GM23338 (cell line): Measurements from ENCODE around the gene VHLL. TPM values are rescaled to one million over a fixed set of nuclear protein-coding genes. Genes with fewer than 3 reads are reported as not detected.

Source experiments
- ATAC-seq: fragments of 200-7000 bp; cut with Tn5 transposase; 3 replicates; pipeline ENCODE4 v1.9.1; 2020
- DNase-seq: peaks from one replicate; pipeline ENCODE4 v3.0.0-alpha.2; 2015; ENCODE audit warnings: low spot score
- H2AFZ ChIP-seq: fragments of 200-600 bp; sonication (generic); 2 replicates; pipeline ENCODE4 v1.8.0; 2016; ENCODE audit warnings: antibody characterized with exemption, mild to moderate bottlenecking, moderate library complexity
- H3F3A ChIP-seq: fragments of 200-600 bp; sonication (generic); replicated peaks from 2 replicates; pipeline ENCODE4 v1.8.0; 2017; ENCODE audit warnings: antibody characterized with exemption, mixed run types, low read depth
- H3K27ac ChIP-seq: fragments of 200-600 bp; sonication (generic); 2 replicates; pipeline ENCODE4 v1.6.1; 2016; ENCODE audit warnings: low read depth
- H3K27me3 ChIP-seq: fragments of 200-600 bp; sonication (generic); 2 replicates; pipeline ENCODE4 v1.8.0; 2016; ENCODE audit warnings: mild to moderate bottlenecking, mixed run types, moderate library complexity; ENCODE audit not compliant: insufficient read depth
- H3K36me3 ChIP-seq: fragments of 200-600 bp; sonication (generic); 2 replicates; pipeline ENCODE4 v1.8.0; 2016; ENCODE audit warnings: mild to moderate bottlenecking; ENCODE audit not compliant: insufficient read depth
- H3K4me1 ChIP-seq: fragments of 200-600 bp; sonication (generic); 2 replicates; pipeline ENCODE4 v1.8.0; 2016; ENCODE audit warnings: mild to moderate bottlenecking, moderate library complexity; ENCODE audit not compliant: insufficient read depth
- H3K4me2 ChIP-seq: fragments of 200-600 bp; sonication (generic); 2 replicates; pipeline ENCODE4 v1.7.1; 2017; ENCODE audit warnings: mixed run types
- H3K4me3 ChIP-seq: fragments of 200-600 bp; sonication (generic); 2 replicates; pipeline ENCODE4 v1.6.1; 2016; ENCODE audit warnings: mixed run types
- H3K79me2 ChIP-seq: fragments of 200-600 bp; sonication (generic); replicated peaks from 2 replicates; pipeline ENCODE4 v1.8.0; 2017; ENCODE audit warnings: mild to moderate bottlenecking; ENCODE audit not compliant: insufficient read depth
- H3K9me2 ChIP-seq: fragments of 200-600 bp; sonication (generic); 2 replicates; pipeline ENCODE4 v1.8.0; 2017; ENCODE audit not compliant: insufficient read depth
- H4K20me1 ChIP-seq: fragments of 200-600 bp; sonication (generic); replicated peaks from 2 replicates; pipeline ENCODE4 v1.8.0; 2017; ENCODE audit warnings: mild to moderate bottlenecking; ENCODE audit not compliant: insufficient read depth
- H3K27ac Mint-ChIP-seq: 2 replicates; pipeline ENCODE4 v1.8.0; 2020; ENCODE audit warnings: inconsistent platforms, mild to moderate bottlenecking, moderate library complexity, mixed read lengths
- H3K27me3 Mint-ChIP-seq: 3 replicates; pipeline ENCODE4 v1.8.0; 2022; ENCODE audit warnings: low read depth, mild to moderate bottlenecking, moderate library complexity, mixed read lengths, inconsistent platforms; ENCODE audit not compliant: insufficient read depth, poor library complexity
- H3K36me3 Mint-ChIP-seq: 3 replicates; pipeline ENCODE4 v1.8.0; 2021; ENCODE audit warnings: low read depth, mild to moderate bottlenecking, inconsistent platforms, moderate library complexity, mixed read lengths
- H3K4me1 Mint-ChIP-seq: 3 replicates; pipeline ENCODE4 v1.8.0; 2020; ENCODE audit warnings: mild to moderate bottlenecking, inconsistent platforms, mixed read lengths
- H3K4me3 Mint-ChIP-seq: 3 replicates; pipeline ENCODE4 v1.8.0; 2021; ENCODE audit warnings: moderate library complexity, mild to moderate bottlenecking, inconsistent platforms, mixed read lengths
- H3K9me3 Mint-ChIP-seq: 3 replicates; pipeline ENCODE4 v1.8.0; 2020; ENCODE audit warnings: moderate library complexity, mild to moderate bottlenecking, inconsistent platforms, mixed read lengths
- CREB1 ChIP-seq: fragments of 250-450 bp; sonication (Bioruptor Pico); IDR thresholded peaks from 2 replicates; pipeline ENCODE4 v1.5.0; 2020; ENCODE audit warnings: low read depth, mild to moderate bottlenecking, moderate library complexity
- ETS1 ChIP-seq: IDR thresholded peaks from 2 replicates; pipeline ENCODE4 v1.6.1; 2016; ENCODE audit warnings: antibody characterized with exemption
- EZH2 ChIP-seq: fragments of 200-600 bp; sonication (generic); IDR thresholded peaks from one replicate; pipeline ENCODE4 v1.8.0; 2017; ENCODE audit warnings: antibody characterized with exemption, mild to moderate bottlenecking, low read depth; ENCODE audit not compliant: unreplicated experiment
- JUNB ChIP-seq: IDR thresholded peaks from one replicate; pipeline ENCODE4 v1.6.1; 2016; ENCODE audit warnings: antibody characterized with exemption; ENCODE audit not compliant: unreplicated experiment
- NANOG ChIP-seq: IDR thresholded peaks from 2 replicates; pipeline ENCODE4 v1.6.1; 2016; ENCODE audit warnings: antibody characterized with exemption, borderline replicate concordance
- POLR2AphosphoS5 ChIP-seq: IDR thresholded peaks from 2 replicates; pipeline ENCODE4 v1.6.1; 2016; ENCODE audit warnings: antibody characterized with exemption, low read depth
- STAT1 ChIP-seq: IDR thresholded peaks from one replicate; pipeline ENCODE4 v1.6.1; 2016; ENCODE audit warnings: antibody characterized with exemption; ENCODE audit not compliant: unreplicated experiment
- ZNF331 ChIP-seq: fragments of 250-450 bp; sonication (Bioruptor Pico); IDR thresholded peaks from 2 replicates; pipeline ENCODE4 v1.5.0; 2020; ENCODE audit warnings: low read depth, mild to moderate bottlenecking, moderate library complexity
- ZNF462 ChIP-seq: fragments of 250-450 bp; sonication (Bioruptor Pico); IDR thresholded peaks from 2 replicates; pipeline ENCODE4 v1.5.0; 2020; ENCODE audit warnings: mild to moderate bottlenecking, moderate library complexity
- polyA plus RNA-seq: library from polyadenylated mRNA; unstranded; fragments of >200 nt; fragmentation: Nextera tagmentation; extraction: Ambion mirVana; gene quantifications from 2 replicates; pipeline ENCODE4 v1.2.1, GENCODE V29; 2016
- total RNA-seq: library from RNA; depleted of rRNA; stranded (reverse); fragments of >200 nt; shearing (Covaris generic); gene quantifications from 2 replicates; pipeline ENCODE4 v1.2.3, GENCODE V29; 2014

VHLL gene
- total and polyA plus RNA-seq, 2 experiments from 2014 or later, result not detected

- TF ChIP-seq ZNF462 (CRISPR knock-in tag) (no peak), POLR2AphosphoS5 (peak; percentile 89), EZH2 (no peak), STAT1 (no peak), NANOG (no peak)
Measured at GRCh38 chr1:156338180-156338976, 39.3 kb upstream of the VHLL start, which contains the start of the genes CCT3 and TSACC (continued).

- no peaks in the 10 kb centered on the region for H3K9me2 ChIP-seq
- H3K4me2 ChIP-seq, result peak overlapping the region; percentile 85
- peaks cover 38% of the 10 kb centered on the region for H4K20me1 ChIP-seq
- H3K4me1 Mint-ChIP-seq, result peaks cover 13% of the 10 kb centered on the region
- H3K27me3 ChIP-seq, result no peaks in the 10 kb centered on the region
- H3K79me2 ChIP-seq, result peaks cover 51% of the 10 kb centered on the region
- 0 out of 2 replicates have a peak overlapping the region, but pooled peaks have one; percentile 54 for H2AFZ ChIP-seq
- no peak for ATAC-seq
- peaks cover 18% of the 10 kb centered on the region for H3F3A ChIP-seq
- peaks cover 6% of the 10 kb centered on the region; the same call in 1 of the 3 replicates for H3K9me3 Mint-ChIP-seq
- H3K36me3 ChIP-seq, result peaks cover 27% of the 10 kb centered on the region
- peak overlapping the region; percentile 98 for H3K27ac Mint-ChIP-seq
- peak overlapping the region; percentile 95 for H3K4me3 ChIP-seq
- peaks cover 9% of the 10 kb centered on the region for H3K4me1 ChIP-seq
- peak overlapping the region; percentile 72; the same call in 1 of the 2 replicates for H3K27ac ChIP-seq
- no peak for DNase-seq
- peaks cover 10% of the 10 kb centered on the region for H3K27me3 Mint-ChIP-seq
- H3K36me3 Mint-ChIP-seq, result peaks cover 53% of the 10 kb centered on the region
- H3K4me3 Mint-ChIP-seq, result peak overlapping the region; percentile 100
- no peak for TF ChIP-seq ZNF331 (CRISPR knock-in tag)
- no peak for TF ChIP-seq CREB1
- TF ChIP-seq ETS1, result no peak
- no peak for TF ChIP-seq JUNB
Measured at GRCh38 chr1:156337888-156338179, 38.7 kb upstream of the VHLL start.
